ENCODE data around the gene CCM2L.
A peak's percentile ranks its signal among the peaks of the same experiment; 100 is the strongest.

Gene CCM2L

GRCh38 chr20:32007787-32008616, 2.2 kb upstream of the CCM2L start:
- H3K36me3 ChIP-seq (ENCODE audit: control insufficient read depth in 4 of 4, insufficient read depth in 4 of 4, low read length in 3 of 4): no peaks in the 10 kb centered on the region
- ChIA-PET CTCF (interaction anchor here (0.8 to 1.6 kb wide), 5 partner anchors 10 to 192 kb away, joined by 3 to 6 read pairs (median 3); no protein-coding TSS in a partner anchor), POLR2A (no interaction called here)
- H3K9me3 ChIP-seq (ENCODE audit: control extremely low read depth in 1 of 5, control insufficient read depth in 4 of 5, insufficient read depth in 2 of 5, low read depth in 1 of 5, low read length in 4 of 5): no peaks in the 10 kb centered on the region
- 60% methylated on average over 8 of the region's 10 CpGs for WGBS (ENCODE audit: insufficient coverage)
- peak overlapping the region in 1 of 7 experiments; percentile 11 for H3K4me3 ChIP-seq (ENCODE audit: control insufficient read depth in 1 of 7, extremely low read depth in 1 of 7, insufficient read depth in 4 of 7, low read depth in 2 of 7, low read length in 6 of 7)
- peak in 2 of 3 donors; percentile 14 to 22 for DNase-seq
- no peaks in the 10 kb centered on the region for H3K27me3 ChIP-seq (replicated peaks in 2 of 5; ENCODE audit: control insufficient read depth in 4 of 5, insufficient read depth in 5 of 5, low read length in 4 of 5)
- H3K4me1 ChIP-seq (ENCODE audit: control extremely low read depth in 1 of 4, control insufficient read depth in 4 of 4, insufficient read depth in 4 of 4, low read length in 3 of 4): peaks cover 0 to 11% (median 9%) of the 10 kb centered on the region in 4 experiments
- no peak overlapping the region for H3K27ac ChIP-seq (ENCODE audit: insufficient read depth in 1 of 2, low read depth in 1 of 2, low read length in 2 of 2, poor library complexity in 1 of 2, severe bottlenecking in 2 of 2)

- CTCF ChIA-PET: no interaction called here
These were observed 674 bp upstream of the CCM2L start for GRCh38 chr20:32009564-32009963.

GRCh38 chr20:32010666-32011065, 428 bp downstream of the CCM2L start:
- no peak overlapping the region for H3K4me3 ChIP-seq (ENCODE audit: control insufficient read depth in 1 of 7, extremely low read depth in 1 of 7, insufficient read depth in 4 of 7, low read depth in 2 of 7, low read length in 6 of 7)
- 96% methylated on average over 8 of the region's 8 CpGs for WGBS (ENCODE audit: insufficient coverage)
- POLR2A ChIA-PET: no interaction called here
- no peaks in the 10 kb centered on the region for H3K9me3 ChIP-seq (ENCODE audit: control extremely low read depth in 1 of 5, control insufficient read depth in 4 of 5, insufficient read depth in 2 of 5, low read depth in 1 of 5, low read length in 4 of 5)
- no peaks in the 10 kb centered on the region for H3K36me3 ChIP-seq (ENCODE audit: control insufficient read depth in 4 of 4, insufficient read depth in 4 of 4, low read length in 3 of 4)
- H3K27me3 ChIP-seq (replicated peaks in 2 of 5; ENCODE audit: control insufficient read depth in 4 of 5, insufficient read depth in 5 of 5, low read length in 4 of 5): peaks cover 0 to 2% (median 0%) of the 10 kb centered on the region in 5 experiments
- peaks cover 0 to 11% (median 9%) of the 10 kb centered on the region in 4 experiments for H3K4me1 ChIP-seq (ENCODE audit: control extremely low read depth in 1 of 4, control insufficient read depth in 4 of 4, insufficient read depth in 4 of 4, low read length in 3 of 4)
- no peak for DNase-seq
- CTCF ChIA-PET: no interaction called here
- H3K27ac ChIP-seq (ENCODE audit: insufficient read depth in 1 of 2, low read depth in 1 of 2, low read length in 2 of 2, poor library complexity in 1 of 2, severe bottlenecking in 2 of 2): no peak overlapping the region

More at GRCh38 chr20:32009564-32009963, 674 bp upstream of the CCM2L start:
- no peak for DNase-seq
- POLR2A ChIA-PET: no interaction called here
- Histone ChIP-seq H3K4me3 (ENCODE audit: control insufficient read depth in 1 of 7, extremely low read depth in 1 of 7, insufficient read depth in 4 of 7, low read depth in 2 of 7, low read length in 6 of 7) (no peak overlapping the region), H3K27ac (ENCODE audit: insufficient read depth in 1 of 2, low read depth in 1 of 2, low read length in 2 of 2, poor library complexity in 1 of 2, severe bottlenecking in 2 of 2) (no peak overlapping the region), H3K27me3 (replicated peaks in 2 of 5; ENCODE audit: control insufficient read depth in 4 of 5, insufficient read depth in 5 of 5, low read length in 4 of 5) (no peaks in the 10 kb centered on the region), H3K36me3 (ENCODE audit: control insufficient read depth in 4 of 4, insufficient read depth in 4 of 4, low read length in 3 of 4) (no peaks in the 10 kb centered on the region), H3K4me1 (ENCODE audit: control extremely low read depth in 1 of 4, control insufficient read depth in 4 of 4, insufficient read depth in 4 of 4, low read length in 3 of 4) (peaks cover 0 to 11% (median 9%) of the 10 kb centered on the region in 4 experiments), H3K9me3 (ENCODE audit: control extremely low read depth in 1 of 5, control insufficient read depth in 4 of 5, insufficient read depth in 2 of 5, low read depth in 1 of 5, low read length in 4 of 5) (no peaks in the 10 kb centered on the region)
- 96% methylated on average over 5 of the region's 7 CpGs for WGBS (ENCODE audit: insufficient coverage)

GRCh38 chr20:32012159-32012688, 2.0 kb downstream of the CCM2L start:
- no peaks in the 10 kb centered on the region for H3K36me3 ChIP-seq (ENCODE audit: control insufficient read depth in 4 of 4, insufficient read depth in 4 of 4, low read length in 3 of 4)
- 98% methylated on average over 4 of the region's 5 CpGs for WGBS (ENCODE audit: insufficient coverage)
- no peak for DNase-seq
- POLR2A ChIA-PET: no interaction called here
- H3K4me1 ChIP-seq (ENCODE audit: control extremely low read depth in 1 of 4, control insufficient read depth in 4 of 4, insufficient read depth in 4 of 4, low read length in 3 of 4): peaks cover 0 to 11% (median 9%) of the 10 kb centered on the region in 4 experiments
- H3K4me3 ChIP-seq (ENCODE audit: control insufficient read depth in 1 of 7, extremely low read depth in 1 of 7, insufficient read depth in 4 of 7, low read depth in 2 of 7, low read length in 6 of 7): no peak overlapping the region
- H3K9me3 ChIP-seq (ENCODE audit: control extremely low read depth in 1 of 5, control insufficient read depth in 4 of 5, insufficient read depth in 2 of 5, low read depth in 1 of 5, low read length in 4 of 5): no peaks in the 10 kb centered on the region
- H3K27me3 ChIP-seq (replicated peaks in 2 of 5; ENCODE audit: control insufficient read depth in 4 of 5, insufficient read depth in 5 of 5, low read length in 4 of 5): peaks cover 0 to 5% (median 2%) of the 10 kb centered on the region in 5 experiments
- CTCF ChIA-PET: interaction anchor here (0.8 to 1.7 kb wide), 6 partner anchors 12 to 188 kb away, joined by 3 to 5 read pairs (median 4); no protein-coding TSS in a partner anchor
- no peak overlapping the region for H3K27ac ChIP-seq (ENCODE audit: insufficient read depth in 1 of 2, low read depth in 1 of 2, low read length in 2 of 2, poor library complexity in 1 of 2, severe bottlenecking in 2 of 2)

GRCh38 chr20:32013326-32013725, 3.1 kb downstream of the CCM2L start:
- ChIA-PET CTCF (interaction anchor here (0.9 to 1.7 kb wide), 3 partner anchors 15 to 161 kb away, joined by 3 to 5 read pairs (median 5); no protein-coding TSS in a partner anchor), POLR2A (interaction anchor here (0.6 kb wide), 1 partner anchor 1675 kb away, joined by 6 read pairs; no protein-coding TSS in a partner anchor)
- no peak for DNase-seq
- Histone ChIP-seq H3K27ac (ENCODE audit: insufficient read depth in 1 of 2, low read depth in 1 of 2, low read length in 2 of 2, poor library complexity in 1 of 2, severe bottlenecking in 2 of 2) (no peak overlapping the region), H3K27me3 (replicated peaks in 2 of 5; ENCODE audit: control insufficient read depth in 4 of 5, insufficient read depth in 5 of 5, low read length in 4 of 5) (peaks cover 0 to 13% (median 8%) of the 10 kb centered on the region in 5 experiments), H3K4me1 (ENCODE audit: control extremely low read depth in 1 of 4, control insufficient read depth in 4 of 4, insufficient read depth in 4 of 4, low read length in 3 of 4) (peaks cover 0 to 8% (median 3%) of the 10 kb centered on the region in 4 experiments), H3K36me3 (ENCODE audit: control insufficient read depth in 4 of 4, insufficient read depth in 4 of 4, low read length in 3 of 4) (no peaks in the 10 kb centered on the region), H3K9me3 (ENCODE audit: control extremely low read depth in 1 of 5, control insufficient read depth in 4 of 5, insufficient read depth in 2 of 5, low read depth in 1 of 5, low read length in 4 of 5) (no peaks in the 10 kb centered on the region), H3K4me3 (ENCODE audit: control insufficient read depth in 1 of 7, extremely low read depth in 1 of 7, insufficient read depth in 4 of 7, low read depth in 2 of 7, low read length in 6 of 7) (no peak overlapping the region)
- 97% methylated on average over 4 of the region's 7 CpGs for WGBS (ENCODE audit: insufficient coverage)

- Histone ChIP-seq H3K27me3 (replicated peaks in 2 of 5; ENCODE audit: control insufficient read depth in 4 of 5, insufficient read depth in 5 of 5, low read length in 4 of 5) (peaks cover 0 to 36% (median 18%) of the 10 kb centered on the region in 5 experiments), H3K4me3 (ENCODE audit: control insufficient read depth in 1 of 7, extremely low read depth in 1 of 7, insufficient read depth in 4 of 7, low read depth in 2 of 7, low read length in 6 of 7) (no peak overlapping the region), H3K9me3 (ENCODE audit: control extremely low read depth in 1 of 5, control insufficient read depth in 4 of 5, insufficient read depth in 2 of 5, low read depth in 1 of 5, low read length in 4 of 5) (no peaks in the 10 kb centered on the region), H3K27ac (ENCODE audit: insufficient read depth in 1 of 2, low read depth in 1 of 2, low read length in 2 of 2, poor library complexity in 1 of 2, severe bottlenecking in 2 of 2) (no peak overlapping the region), H3K4me1 (ENCODE audit: control extremely low read depth in 1 of 4, control insufficient read depth in 4 of 4, insufficient read depth in 4 of 4, low read length in 3 of 4) (peaks cover 6 to 25% (median 19%) of the 10 kb centered on the region in 4 experiments), H3K36me3 (ENCODE audit: control insufficient read depth in 4 of 4, insufficient read depth in 4 of 4, low read length in 3 of 4) (no peaks in the 10 kb centered on the region)
- CTCF ChIA-PET: interaction anchor here (0.9 to 2.0 kb wide), 7 partner anchors 9 to 80 kb away, joined by 3 to 9 read pairs (median 4); no protein-coding TSS in a partner anchor
- POLR2A ChIA-PET: no interaction called here
- peak in 2 of 3 donors; percentile 48 to 65 for DNase-seq
- 21% methylated on average over 11 of the region's 35 CpGs for WGBS (ENCODE audit: insufficient coverage)
These were observed 7.5 kb downstream of the CCM2L start for GRCh38 chr20:32017711-32018251.

Data from common myeloid progenitor, CD34-positive (primary cell).